K562 (cell line): ENCODE results near the gene PRSS22. TPM values are rescaled to one million over a fixed set of nuclear protein-coding genes. Genes with fewer than 3 reads are reported as not detected.

Experiments
- ADNP ChIP-seq: fragments of 200-800 bp; sonication (Bioruptor generic); IDR thresholded peaks from 2 replicates; pipeline ENCODE4 v1.6.1; 2016; ENCODE audit warnings: missing genetic modification characterization, missing compliant biosample characterization
- ARID1B ChIP-seq: fragments of 450-650 bp; IDR thresholded peaks from 2 replicates; pipeline ENCODE4 v1.6.1; 2016; ENCODE audit warnings: antibody characterized with exemption, mild to moderate bottlenecking, inconsistent platforms
- CREBBP ChIP-seq: IDR thresholded peaks from one replicate; pipeline ENCODE4 v1.6.1; 2012; ENCODE audit warnings: low read depth, mild to moderate bottlenecking, control low read depth, inconsistent platforms, low read length
- E2F3 ChIP-seq: fragments of 250-450 bp; sonication (Bioruptor Pico); IDR thresholded peaks from 2 replicates; pipeline ENCODE4 v1.4.0; 2020; ENCODE audit warnings: mild to moderate bottlenecking
- ELF1 ChIP-seq: fragments of 200-800 bp; sonication (Bioruptor generic); IDR thresholded peaks from 2 replicates; pipeline ENCODE4 v1.6.1; 2016; ENCODE audit warnings: missing genetic modification characterization, missing compliant biosample characterization
- FOXA3 ChIP-seq, 2 experiments: fragments of 450-650 bp in 1 of 2; sonication (generic) in 1 of 2; formaldehyde crosslinking; IDR thresholded peaks in 1 of 2; conservative IDR thresholded peaks in 1 of 2; 2 replicates each; pipeline versions ENCODE4 v1.4.0 to v1.8.0; 2020 to 2022; ENCODE audit warnings: mild to moderate bottlenecking in 2 of 2, missing genetic modification reagents in 1 of 2
- HDAC3 ChIP-seq: fragments of 450-650 bp; IDR thresholded peaks from 2 replicates; pipeline ENCODE4 v1.6.1; 2018; ENCODE audit warnings: borderline replicate concordance, mild to moderate bottlenecking, moderate library complexity; ENCODE audit not compliant: partially characterized antibody
- KAT7 ChIP-seq: sonication (generic); formaldehyde crosslinking; IDR thresholded peaks from 2 replicates; pipeline ENCODE4 v1.8.0; 2022; ENCODE audit warnings: missing genetic modification reagents, mild to moderate bottlenecking, borderline replicate concordance
- KAT8 ChIP-seq: fragments of 450-650 bp; IDR thresholded peaks from 2 replicates; pipeline ENCODE4 v1.6.1; 2016; ENCODE audit warnings: low read depth, mild to moderate bottlenecking
- MEIS2 ChIP-seq: fragments of 450-650 bp; IDR thresholded peaks from 2 replicates; pipeline ENCODE4 v1.6.1; 2014; ENCODE audit warnings: mild to moderate bottlenecking; ENCODE audit not compliant: partially characterized antibody
- MYNN ChIP-seq, 2 experiments: sonication (generic); formaldehyde crosslinking in 1 of 2; IDR thresholded peaks; 2 replicates each; pipeline versions ENCODE4 v1.5.0 to v1.6.1; 2016 to 2020; ENCODE audit warnings: antibody characterized with exemption in 1 of 2, missing genetic modification reagents in 1 of 2
- SMARCB1 ChIP-seq: IDR thresholded peaks from 2 replicates; pipeline ENCODE4 v1.6.1; 2011; ENCODE audit warnings: improper control_type of control experiment, low read depth; ENCODE audit not compliant: insufficient read length
- SMARCC2 ChIP-seq: fragments of 450-650 bp; IDR thresholded peaks from 2 replicates; pipeline ENCODE4 v1.6.1; 2017; ENCODE audit warnings: antibody characterized with exemption, moderate library complexity, mild to moderate bottlenecking, low read depth
- SREBF2 ChIP-seq: sonication (generic); formaldehyde crosslinking; IDR thresholded peaks from 2 replicates; pipeline ENCODE4 v1.4.0; 2020; ENCODE audit warnings: mild to moderate bottlenecking, missing genetic modification reagents
- TARDBP ChIP-seq: fragments of 450-650 bp; IDR thresholded peaks from 2 replicates; pipeline ENCODE4 v1.6.1; 2016
- TCF7 ChIP-seq: sonication (generic); IDR thresholded peaks from 2 replicates; pipeline ENCODE4 v1.6.1; 2016; ENCODE audit warnings: antibody characterized with exemption, borderline replicate concordance
- YBX1 ChIP-seq: fragments of 450-650 bp; IDR thresholded peaks from 2 replicates; pipeline ENCODE4 v1.7.1; 2016; ENCODE audit warnings: mild to moderate bottlenecking
- ZNF124 ChIP-seq: sonication (generic); formaldehyde crosslinking; IDR thresholded peaks from 2 replicates; pipeline ENCODE4 v1.8.1; 2022; ENCODE audit warnings: missing genetic modification reagents
- ZNF23 ChIP-seq: fragments of 250-450 bp; sonication (Bioruptor Pico); IDR thresholded peaks from 2 replicates; pipeline ENCODE4 v1.4.0; 2020; ENCODE audit warnings: mild to moderate bottlenecking
- ZNF324 ChIP-seq: fragments of 250-450 bp; sonication (Bioruptor Pico); IDR thresholded peaks from 2 replicates; pipeline ENCODE4 v1.4.0; 2020; ENCODE audit warnings: mild to moderate bottlenecking
- ZNF347 ChIP-seq: fragments of 450-650 bp; formaldehyde crosslinking; IDR thresholded peaks from 2 replicates; pipeline ENCODE4 v1.4.0; 2020; ENCODE audit warnings: low read depth, mild to moderate bottlenecking, moderate library complexity
- ZNF436 ChIP-seq: fragments of 250-450, 450-650 bp; sonication (Bioruptor Pico); formaldehyde crosslinking; IDR thresholded peaks from 2 replicates; pipeline ENCODE4 v1.7.0; 2020; ENCODE audit warnings: mild to moderate bottlenecking
- ZNF586 ChIP-seq: fragments of 450-650 bp; formaldehyde crosslinking; conservative IDR thresholded peaks from 2 replicates; pipeline ENCODE4 v1.4.0; 2020; ENCODE audit warnings: mild to moderate bottlenecking, moderate library complexity
- ZNF695 ChIP-seq: fragments of 450-650 bp; formaldehyde crosslinking; IDR thresholded peaks from 2 replicates; pipeline ENCODE4 v1.4.0; 2020; ENCODE audit warnings: mild to moderate bottlenecking, moderate library complexity
- ZNF699 ChIP-seq: fragments of 250-450 bp; sonication (Bioruptor Pico); IDR thresholded peaks from 2 replicates; pipeline ENCODE4 v1.8.0; 2021; ENCODE audit warnings: mild to moderate bottlenecking, moderate library complexity; ENCODE audit not compliant: insufficient replicate concordance
- polyA plus RNA-seq, 8 experiments: library from polyadenylated mRNA; depleted of rRNA in 4 of 8; stranded (reverse) in 5 of 8; unstranded in 3 of 8; fragments of >200 nt; fragmentation: Nextera tagmentation in 2 of 8; fragmentation: Illumina TruSeq in 1 of 8; extraction: Ambion mirVana in 2 of 8; extraction: Trizol in 1 of 8; gene quantifications; 2 replicates each; pipeline versions ENCODE4 v1.2.1 to v1.2.3, GENCODE V29; 2011 to 2014; ENCODE audit warnings: inconsistent platforms in 1 of 8, missing spikeins in 1 of 8
- total RNA-seq, 7 experiments: library from RNA; depleted of rRNA in 6 of 7; stranded (reverse); fragments of >200 nt in 6 of 7; fragmentation: Illumina TruSeq in 2 of 7; extraction: Trizol in 2 of 7; gene quantifications; 2 replicates each; pipeline versions ENCODE4 v1.2.1 to v1.2.3, GENCODE V29; 2011 to 2021; ENCODE audit warnings: low replicate concordance in 1 of 7
- TF ChIP-seq, protein P1 (sequence below): fragments of 250-450 bp; sonication (Bioruptor Pico); IDR thresholded peaks from 2 replicates; pipeline ENCODE4 v1.8.0; 2022; ENCODE audit warnings: moderate library complexity, mild to moderate bottlenecking, inconsistent platforms
- TF ChIP-seq, protein P2 (sequence below): fragments of 450-650 bp; formaldehyde crosslinking; IDR thresholded peaks from 2 replicates; pipeline ENCODE4 v1.4.0; 2022; ENCODE audit warnings: missing genetic modification characterization
- TF ChIP-seq, protein P3 (sequence below): fragments of 200-400 bp; formaldehyde crosslinking; IDR thresholded peaks from 2 replicates; pipeline ENCODE4 v1.6.1; 2017; ENCODE audit warnings: mild to moderate bottlenecking, low read depth, low read length, moderate library complexity

PRSS22 gene
- total and polyA plus RNA-seq, 9 of the 15 experiments (the other 6 are each of a cell fraction or from before 2014, with no cell fraction given): 0.13 to 0.42 TPM; not detected in 7

DNA sequence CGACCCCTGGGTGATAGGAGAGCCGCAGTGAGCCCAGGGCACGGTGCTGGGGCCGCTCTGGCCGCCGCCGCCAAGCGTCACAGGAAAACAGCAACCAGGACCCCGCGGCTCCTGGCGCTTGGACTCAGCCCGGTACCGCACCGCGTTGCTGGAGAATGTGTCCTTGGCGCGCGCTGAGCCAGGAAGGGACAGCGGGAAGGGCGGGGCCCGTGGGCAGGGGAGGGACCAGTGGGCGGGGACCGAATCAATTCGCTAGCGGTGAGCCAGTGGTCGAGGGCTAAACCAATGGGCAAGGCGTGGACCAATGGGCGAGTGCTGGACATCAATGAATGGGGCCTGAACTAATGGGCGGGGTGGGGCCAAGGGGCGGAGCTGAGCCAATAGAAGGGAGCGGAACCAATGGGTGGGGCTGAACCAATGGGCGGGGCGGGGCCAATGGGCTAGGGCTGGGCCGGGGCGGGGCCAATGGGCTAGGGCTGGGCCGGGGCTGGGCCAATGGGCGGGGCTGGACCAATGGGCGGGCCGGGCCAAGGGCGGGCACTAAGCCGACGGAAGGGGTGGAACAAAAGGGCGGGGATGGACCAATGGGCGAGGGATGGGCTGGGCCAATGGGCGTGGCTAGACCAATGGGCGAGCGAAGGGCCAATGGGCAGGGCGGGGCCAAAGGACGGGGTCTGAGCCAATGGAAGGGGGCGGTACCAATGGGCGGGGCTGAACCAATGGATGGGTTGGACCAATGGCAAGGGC lies 47.4 kb upstream of the PRSS22 start (continued):
- TF ChIP-seq CREBBP (no peak), ZNF586 (no peak), ZNF695 (CRISPR knock-in tag) (no peak), ZNF436 (no peak), HDAC3 (no peak), ARID1B (no peak; the same call in 1 of the 2 replicates), SREBF2 (CRISPR knock-in tag) (no peak), YBX1 (no peak), FOXA3 (CRISPR knock-in tag; conservative IDR thresholded peaks at IDR 0.05 in 1 of 2, IDR thresholded peaks at IDR 0.05 in 1 of 2) (no peak), TARDBP (no peak), KAT7 (CRISPR knock-in tag) (no peak), E2F3 (CRISPR knock-in tag) (no peak), MYNN (IDR thresholded peaks at IDR 0.05) (peak; percentile 32; the same call in 1 of the 2 replicates), MYNN (CRISPR knock-in tag; IDR thresholded peaks at IDR 0.05) (no peak), KAT8 (no peak), ZNF23 (CRISPR knock-in tag) (no peak), SMARCC2 (no peak), ZNF124 (CRISPR knock-in tag) (no peak), MEIS2 (no peak), ZNF324 (CRISPR knock-in tag) (no peak), ZNF699 (no peak), ZNF347 (CRISPR knock-in tag) (no peak), ELF1 (tag) (no peak), SMARCB1 (no peak), ADNP (tag) (no peak), TCF7 (no peak)
- TF ChIP-seq, protein P1, sequence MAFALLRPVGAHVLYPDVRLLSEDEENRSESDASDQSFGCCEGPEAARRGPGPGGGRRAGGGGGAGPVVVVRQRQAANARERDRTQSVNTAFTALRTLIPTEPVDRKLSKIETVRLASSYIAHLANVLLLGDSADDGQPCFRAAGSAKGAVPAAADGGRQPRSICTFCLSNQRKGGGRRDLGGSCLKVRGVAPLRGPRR (CRISPR knock-in tag): no peak
- TF ChIP-seq, protein P2, sequence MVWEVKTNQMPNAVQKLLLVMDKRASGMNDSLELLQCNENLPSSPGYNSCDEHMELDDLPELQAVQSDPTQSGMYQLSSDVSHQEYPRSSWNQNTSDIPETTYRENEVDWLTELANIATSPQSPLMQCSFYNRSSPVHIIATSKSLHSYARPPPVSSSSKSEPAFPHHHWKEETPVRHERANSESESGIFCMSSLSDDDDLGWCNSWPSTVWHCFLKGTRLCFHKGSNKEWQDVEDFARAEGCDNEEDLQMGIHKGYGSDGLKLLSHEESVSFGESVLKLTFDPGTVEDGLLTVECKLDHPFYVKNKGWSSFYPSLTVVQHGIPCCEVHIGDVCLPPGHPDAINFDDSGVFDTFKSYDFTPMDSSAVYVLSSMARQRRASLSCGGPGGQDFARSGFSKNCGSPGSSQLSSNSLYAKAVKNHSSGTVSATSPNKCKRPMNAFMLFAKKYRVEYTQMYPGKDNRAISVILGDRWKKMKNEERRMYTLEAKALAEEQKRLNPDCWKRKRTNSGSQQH (CRISPR knock-in tag): no peak
- TF ChIP-seq, protein P3, sequence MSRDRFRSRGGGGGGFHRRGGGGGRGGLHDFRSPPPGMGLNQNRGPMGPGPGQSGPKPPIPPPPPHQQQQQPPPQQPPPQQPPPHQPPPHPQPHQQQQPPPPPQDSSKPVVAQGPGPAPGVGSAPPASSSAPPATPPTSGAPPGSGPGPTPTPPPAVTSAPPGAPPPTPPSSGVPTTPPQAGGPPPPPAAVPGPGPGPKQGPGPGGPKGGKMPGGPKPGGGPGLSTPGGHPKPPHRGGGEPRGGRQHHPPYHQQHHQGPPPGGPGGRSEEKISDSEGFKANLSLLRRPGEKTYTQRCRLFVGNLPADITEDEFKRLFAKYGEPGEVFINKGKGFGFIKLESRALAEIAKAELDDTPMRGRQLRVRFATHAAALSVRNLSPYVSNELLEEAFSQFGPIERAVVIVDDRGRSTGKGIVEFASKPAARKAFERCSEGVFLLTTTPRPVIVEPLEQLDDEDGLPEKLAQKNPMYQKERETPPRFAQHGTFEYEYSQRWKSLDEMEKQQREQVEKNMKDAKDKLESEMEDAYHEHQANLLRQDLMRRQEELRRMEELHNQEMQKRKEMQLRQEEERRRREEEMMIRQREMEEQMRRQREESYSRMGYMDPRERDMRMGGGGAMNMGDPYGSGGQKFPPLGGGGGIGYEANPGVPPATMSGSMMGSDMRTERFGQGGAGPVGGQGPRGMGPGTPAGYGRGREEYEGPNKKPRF: no peak
